A549 (cell line): ENCODE results near the gene MBLAC1. TPM values are rescaled to one million over a fixed set of nuclear protein-coding genes. Genes with fewer than 3 reads are reported as not detected.

Experiments used
- ATAC-seq, 2 experiments: fragments of 200-7000 bp in 1 of 2; fragments of >200 bp in 1 of 2; cut with Nextera tagmentation in 1 of 2; cut with Tn5 transposase in 1 of 2; 3 replicates each; pipeline versions ENCODE4 v1.8.0 to v1.9.1; 2018 to 2020; ENCODE audit warnings: mild to moderate bottlenecking in 1 of 2, moderate library complexity in 1 of 2
- CTCF ChIA-PET: fragments of 300-600 bp; sonication (Branson Sonifier 250); formaldehyde crosslinking; extraction: SDS; loops from one replicate; lab custom pipeline; 2021; ENCODE audit warnings: antibody characterized with exemption, inconsistent platforms; lab: Yijun Ruan, JAX
- POLR2A ChIA-PET: fragments of 350-600 bp; formaldehyde crosslinking; extraction: SDS; loops from one replicate; lab custom pipeline; 2021; ENCODE audit warnings: antibody characterized with exemption, inconsistent platforms; lab: Yijun Ruan, JAX
- DNase-seq, 2 experiments: peaks; one replicate each; pipeline versions ENCODE4 v3.0.0 to v3.0.0-alpha.2; 2011 to 2016; ENCODE audit warnings: low read depth in 1 of 2, low spot score in 1 of 2
- FAIRE-seq: peaks from 2 replicates; lab custom pipeline; 2011; peaks lifted over from hg19 to GRCh38; lab: Jason Lieb, UNC
- H3K27ac ChIP-seq, 2 experiments: fragments of >200 bp; sonication (Bioruptor Twin); formaldehyde crosslinking; 3 replicates each; pipeline ENCODE4 v1.5.1; 2016 to 2017
- H3K4me1 ChIP-seq: fragments of >200 bp; sonication (Bioruptor Twin); formaldehyde crosslinking; 3 replicates; pipeline ENCODE4 v1.6.1; 2016
- H3K4me2 ChIP-seq: fragments of >200 bp; sonication (Bioruptor Twin); formaldehyde crosslinking; 3 replicates; pipeline ENCODE4 v1.6.1; 2016
- H3K4me3 ChIP-seq: fragments of >200 bp; sonication (Bioruptor Twin); formaldehyde crosslinking; 3 replicates; pipeline ENCODE4 v1.5.1; 2016
- H3K9me3 ChIP-seq: fragments of >200 bp; sonication (Bioruptor Twin); formaldehyde crosslinking; 3 replicates; pipeline ENCODE4 v1.6.1; 2016
- ATOH8 ChIP-seq: fragments of 250-450 bp; sonication (Bioruptor Pico); IDR thresholded peaks from 2 replicates; pipeline ENCODE4 v1.5.0; 2020; ENCODE audit warnings: low read depth, mild to moderate bottlenecking, moderate library complexity
- BHLHE40 ChIP-seq: IDR thresholded peaks from 2 replicates; pipeline ENCODE4 v1.6.1; 2012; ENCODE audit warnings: low read depth, low read length, inconsistent platforms
- CEBPB ChIP-seq, 2 experiments: fragments of >200 bp in 1 of 2; sonication (Bioruptor Twin) in 1 of 2; formaldehyde crosslinking in 1 of 2; IDR thresholded peaks; 2 replicates each; pipeline ENCODE4 v1.6.1; 2012 to 2016
- ELK1 ChIP-seq: fragments of 150-350 bp; IDR thresholded peaks from 2 replicates; pipeline ENCODE4 v1.6.1; 2014; ENCODE audit warnings: low read depth, mild to moderate bottlenecking, low read length
- EP300 ChIP-seq, 2 experiments: fragments of >200 bp; sonication (Bioruptor Twin); formaldehyde crosslinking; IDR thresholded peaks; 2 replicates in 1 of 2; 3 replicates in 1 of 2; pipeline ENCODE4 v1.6.1; 2016 to 2017
- FOXS1 ChIP-seq: fragments of 250-450 bp; sonication (Bioruptor Pico); IDR thresholded peaks from 2 replicates; pipeline ENCODE4 v1.5.0; 2020; ENCODE audit warnings: mild to moderate bottlenecking, moderate library complexity
- HDAC2 ChIP-seq: fragments of 200-600 bp; sonication (generic); IDR thresholded peaks from 2 replicates; pipeline ENCODE4 v1.6.1; 2016
- HES2 ChIP-seq: fragments of >200 bp; sonication (Bioruptor Twin); formaldehyde crosslinking; IDR thresholded peaks from 2 replicates; pipeline ENCODE4 v1.6.1; 2016
- HMGXB4 ChIP-seq: fragments of 250-450 bp; sonication (Bioruptor Pico); IDR thresholded peaks from 2 replicates; pipeline ENCODE4 v1.5.0; 2021; ENCODE audit warnings: mild to moderate bottlenecking, moderate library complexity, borderline replicate concordance
- HOXA7 ChIP-seq: fragments of 250-450 bp; sonication (Bioruptor Pico); IDR thresholded peaks from 2 replicates; pipeline ENCODE4 v1.5.0; 2020; ENCODE audit warnings: mild to moderate bottlenecking, moderate library complexity
- HOXB13 ChIP-seq: fragments of 250-450 bp; sonication (Bioruptor Pico); IDR thresholded peaks from 2 replicates; pipeline ENCODE4 v1.5.0; 2020; ENCODE audit warnings: low read depth, mild to moderate bottlenecking, moderate library complexity
- JUN ChIP-seq, 2 experiments: fragments of >200 bp; sonication (Bioruptor Twin); formaldehyde crosslinking; IDR thresholded peaks; 2 replicates in 1 of 2; 3 replicates in 1 of 2; pipeline ENCODE4 v1.6.1; 2016 to 2017
- MAX ChIP-seq: IDR thresholded peaks from 2 replicates; pipeline ENCODE4 v1.6.1; 2012
- MYC ChIP-seq: IDR thresholded peaks from 2 replicates; pipeline ENCODE4 v1.6.1; 2012; ENCODE audit warnings: mild to moderate bottlenecking, inconsistent platforms, low read length, improper control_type of control experiment, borderline replicate concordance
- NPAS2 ChIP-seq: fragments of 250-450 bp; sonication (Bioruptor Pico); IDR thresholded peaks from 2 replicates; pipeline ENCODE4 v1.8.0; 2022; ENCODE audit warnings: mild to moderate bottlenecking, moderate library complexity, borderline replicate concordance
- PHF8 ChIP-seq: fragments of 200-600 bp; sonication (generic); IDR thresholded peaks from 2 replicates; pipeline ENCODE4 v1.6.1; 2016; ENCODE audit warnings: low read depth, mild to moderate bottlenecking, antibody characterized with exemption, moderate library complexity, borderline replicate concordance
- RFX5 ChIP-seq: fragments of 450-650 bp; IDR thresholded peaks from 2 replicates; pipeline ENCODE4 v1.7.1; 2014; ENCODE audit warnings: antibody characterized with exemption, mild to moderate bottlenecking, moderate library complexity
- ZFP36 ChIP-seq: fragments of 450-650 bp; IDR thresholded peaks from 2 replicates; pipeline ENCODE4 v1.6.1; 2014; ENCODE audit warnings: borderline replicate concordance; ENCODE audit not compliant: partially characterized antibody
- ZSCAN20 ChIP-seq: fragments of 250-450 bp; sonication (Bioruptor Pico); IDR thresholded peaks from 2 replicates; pipeline ENCODE4 v1.8.0; 2022; ENCODE audit warnings: mild to moderate bottlenecking, moderate library complexity
- WGBS: methylation state at CpG from one replicate; pipeline ENCODE4 v1.1.6; 2017; ENCODE audit errors: missing lambda C conversion rate; 5-methylcytosine and 5-hydroxymethylcytosine counted together
- polyA plus RNA-seq, 4 experiments: library from polyadenylated mRNA; depleted of rRNA in 3 of 4; stranded (reverse); fragments of >200 nt; fragmentation: RNase III in 1 of 4; extraction: RNeasy Plus Mini Kit Qiagen cat#74134 plus additional on column Dnase treatment in 1 of 4; gene quantifications; 2 replicates in 3 of 4; 3 replicates in 1 of 4; pipeline ENCODE4 v1.2.3, GENCODE V29; 2011 to 2017

The MBLAC1 gene
- polyA plus RNA-seq, 2 of the 4 experiments (the other 2 are of a cell fraction) = 0.63 to 2.6 TPM

GRCh38 chr7:100169147-100169850 lies 42.5 kb downstream of the MBLAC1 start:
- TF ChIP-seq EP300 (IDR thresholded peaks at IDR 0.05) = no peak
- no peak for TF ChIP-seq HMGXB4
- TF ChIP-seq HDAC2 = no peak
- no peak for TF ChIP-seq PHF8
- TF ChIP-seq HOXB13 (CRISPR knock-in tag) = no peak
- no peak for TF ChIP-seq FOXS1 (CRISPR knock-in tag)
- TF ChIP-seq HOXA7 (CRISPR knock-in tag) = no peak
- no peak for TF ChIP-seq HES2
- TF ChIP-seq RFX5 = no peak
- TF ChIP-seq, all 56 proteins: peak for 0
- 75% methylated on average over 11 of the region's 11 CpGs for WGBS
- Histone ChIP-seq H3K27ac (no peak overlapping the region), H3K4me1 (no peaks in the 10 kb centered on the region; the same call in 2 of the 3 replicates), H3K9me3 (no peaks in the 10 kb centered on the region), H3K4me3 (no peak overlapping the region), H3K4me2 (no peak overlapping the region)
- FAIRE-seq (no peak), ATAC-seq (no peak), DNase-seq (no peak)
- CTCF ChIA-PET = no interaction called here
- POLR2A ChIA-PET = no interaction called here

GRCh38 chr7:100170101-100170897 lies 43.5 kb downstream of the MBLAC1 start:
- POLR2A ChIA-PET = no interaction called here
- TF ChIP-seq BHLHE40 (no peak), CEBPB (IDR thresholded peaks at IDR 0.05) (no peak), JUN (IDR thresholded peaks at IDR 0.05) (no peak), ZFP36 (no peak), ATOH8 (CRISPR knock-in tag) (no peak), HES2 (no peak), NPAS2 (no peak), MAX (no peak), MYC (no peak), PHF8 (no peak), ELK1 (no peak), RFX5 (no peak), ZSCAN20 (no peak)
- DNase-seq = no peak
- H3K9me3 ChIP-seq = no peaks in the 10 kb centered on the region
- no peak overlapping the region; the same call in 2 of the 3 replicates for H3K4me3 ChIP-seq
- CTCF ChIA-PET = no interaction called here
- no peak for ATAC-seq
- FAIRE-seq = no peak
- no peak overlapping the region for H3K27ac ChIP-seq
- WGBS = 82% methylated on average over 11 of the region's 11 CpGs
- H3K4me1 ChIP-seq = no peaks in the 10 kb centered on the region; the same call in 2 of the 3 replicates
- H3K4me2 ChIP-seq = peak overlapping the region; percentile 87; the same call in 2 of the 3 replicates
